Fibroblast of villous mesenchyme (primary cell): ENCODE results near the gene EPHB3. TPM values are rescaled to one million over a fixed set of nuclear protein-coding genes. Genes with fewer than 3 reads are reported as not detected.

Experiments used
- DNase-seq: peaks from one replicate; pipeline ENCODE4 v3.0.0-alpha.2; 2010; ENCODE audit warnings: low read depth
- H3K4me3 ChIP-seq: 2 replicates; pipeline ENCODE4 v1.5.1; 2011; ENCODE audit warnings: low read depth, mild to moderate bottlenecking, low read length
- CTCF ChIP-seq: IDR thresholded peaks from 2 replicates; pipeline ENCODE4 v1.5.1; 2012; ENCODE audit warnings: low read depth, mild to moderate bottlenecking, low read length; ENCODE audit not compliant: insufficient read depth
- total RNA-seq: library from RNA; depleted of rRNA; stranded (reverse); fragments of >200 nt; gene quantifications from 2 replicates; pipeline ENCODE4 v1.2.3, GENCODE V29; 2012

The EPHB3 gene
- total RNA-seq, 1 donor = 2.2 TPM

DNA sequence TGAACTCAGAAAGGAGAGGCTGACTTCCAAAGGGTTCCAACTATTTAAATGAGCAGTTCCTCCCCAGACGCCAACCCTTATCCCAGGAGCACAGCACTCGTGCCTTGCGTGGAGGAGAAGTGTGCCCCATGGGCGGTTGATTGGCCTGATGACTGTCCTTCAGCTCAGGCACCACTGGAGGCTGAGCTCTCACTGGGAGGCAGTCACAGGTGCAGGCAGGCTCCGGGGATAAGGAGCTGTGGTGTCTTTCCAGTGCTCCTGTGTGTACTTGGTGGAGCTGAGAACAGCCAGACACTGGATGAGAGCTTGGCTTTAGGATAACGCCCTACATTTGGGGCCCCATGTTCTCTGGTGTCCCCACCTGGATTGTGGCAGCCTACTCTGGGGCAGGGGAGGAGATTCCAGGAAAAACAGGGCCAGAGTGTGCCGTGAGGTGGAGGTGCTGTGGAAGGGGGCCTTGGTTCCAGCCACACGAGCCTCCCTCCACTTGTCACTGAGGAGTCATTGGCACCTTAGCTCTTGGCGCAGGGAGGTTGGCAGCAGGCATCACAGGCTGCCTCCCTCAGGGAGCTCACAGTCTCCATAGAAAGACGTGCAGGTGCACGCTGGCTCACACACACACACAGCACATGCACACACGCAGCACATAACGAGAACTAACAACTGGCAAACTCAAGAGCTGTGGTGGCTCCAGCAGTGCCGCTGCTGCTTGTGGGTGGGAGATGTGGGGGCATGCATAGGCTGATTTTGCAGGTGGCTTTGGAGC is 22.7 kb upstream of the EPHB3 start:
- no peak overlapping the region for H3K4me3 ChIP-seq
- no peak for TF ChIP-seq CTCF

GRCh38 chr3:184539801-184540435 is 21.7 kb upstream of the EPHB3 start:
- TF ChIP-seq CTCF = no peak
- H3K4me3 ChIP-seq = no peak overlapping the region
- no peak for DNase-seq

More for the DNA sequence above, 22.7 kb upstream of the EPHB3 start:
- no peak for DNase-seq

GRCh38 chr3:184540777-184541681 is 20.6 kb upstream of the EPHB3 start:
- H3K4me3 ChIP-seq = no peak overlapping the region
- peak; percentile 69 for TF ChIP-seq CTCF
- peak; percentile 27 for DNase-seq

- no peak for TF ChIP-seq CTCF
- no peak for DNase-seq
These were observed 19.6 kb upstream of the EPHB3 start for GRCh38 chr3:184541886-184542562.

DNA sequence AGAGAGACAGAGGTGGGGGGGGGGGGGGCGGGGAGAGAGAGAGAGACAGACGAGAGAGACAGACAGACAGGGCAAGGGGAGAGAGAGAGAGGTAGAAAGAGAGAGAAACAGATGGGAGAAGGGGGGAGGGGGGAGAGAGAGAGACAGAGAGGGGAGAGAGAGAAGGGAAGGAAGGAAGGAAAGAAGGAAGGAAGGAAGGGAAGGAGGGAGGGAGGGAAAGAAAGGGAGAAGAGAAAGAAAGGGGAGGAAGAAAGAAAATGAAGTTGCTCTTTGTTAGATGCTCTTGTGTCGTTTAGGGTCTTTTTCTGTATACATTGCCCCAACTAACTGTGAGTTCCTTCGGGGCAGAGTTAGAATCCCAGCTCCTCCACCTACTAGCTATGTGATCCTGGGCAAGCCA is 19.0 kb upstream of the EPHB3 start:
- DNase-seq = no peak
- no peak for TF ChIP-seq CTCF
- H3K4me3 ChIP-seq = no peak overlapping the region

More at GRCh38 chr3:184541886-184542562, 19.6 kb upstream of the EPHB3 start:
- H3K4me3 ChIP-seq = no peak overlapping the region

DNA sequence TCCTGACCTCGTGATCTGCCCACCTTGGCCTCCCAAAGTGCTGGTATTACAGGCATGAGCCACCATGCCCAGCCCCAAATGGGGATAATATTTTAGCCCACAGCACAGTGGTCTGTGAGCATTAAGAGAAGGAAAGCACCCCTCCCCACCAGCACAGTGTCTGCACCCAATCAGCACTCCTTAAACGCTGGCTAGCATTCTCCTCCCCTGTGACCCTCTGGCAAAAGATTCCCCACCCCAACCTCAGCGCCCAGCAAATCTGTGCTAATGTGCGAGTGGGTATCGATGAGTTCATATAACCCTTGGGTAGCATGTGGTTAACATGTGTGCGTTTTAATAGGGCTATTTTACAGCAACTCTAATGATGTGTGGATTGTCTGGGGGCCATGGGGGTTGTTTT is 18.3 kb upstream of the EPHB3 start:
- H3K4me3 ChIP-seq = no peak overlapping the region
- no peak for TF ChIP-seq CTCF
- DNase-seq = no peak
